GM12878 (cell line): ENCODE results near the gene DHRS1. TPM values are rescaled to one million over a fixed set of nuclear protein-coding genes. Genes with fewer than 3 reads are reported as not detected.

Source experiments
- ATAC-seq: fragments of 200-7000 bp; cut with Tn5 transposase; 3 replicates; pipeline ENCODE4 v1.9.1; 2020; ENCODE audit warnings: mild to moderate bottlenecking, moderate library complexity
- BruUV-seq: library from RNA; stranded (reverse); fragments of 400-500 nt; replicated peaks from 2 replicates; lab custom pipeline; 2021; lab: Mats Ljungman, UMichigan
- CTCF ChIA-PET: fragments of 300-600 bp; sonication (Branson Sonifier 250); formaldehyde crosslinking; extraction: SDS; loops from one replicate; lab custom pipeline; 2021; ENCODE audit warnings: inconsistent platforms; lab: Yijun Ruan, JAX
- POLR2A ChIA-PET: fragments of 350-600 bp; formaldehyde crosslinking; extraction: SDS; loops from one replicate; lab custom pipeline; 2021; ENCODE audit warnings: inconsistent platforms; lab: Charles Lee
- RAD21 ChIA-PET: fragments of 300-600 bp; sonication (Branson Sonifier 250); formaldehyde crosslinking; loops from one replicate; lab custom pipeline; 2023; ENCODE audit warnings: antibody characterized with exemption; ENCODE audit not compliant: unreplicated experiment; lab: Charles Lee
- SMC1A ChIA-PET: fragments of 300-600 bp; sonication (Branson Sonifier 250); formaldehyde crosslinking; loops from one replicate; lab custom pipeline; 2023; ENCODE audit not compliant: unreplicated experiment, uncharacterized antibody; lab: Charles Lee
- DNase-seq: peaks from one replicate; pipeline ENCODE4 v3.0.0-alpha.2; 2011; ENCODE audit warnings: low read depth, low spot score
- FAIRE-seq: peaks from 3 replicates; lab custom pipeline; 2011; peaks lifted over from hg19 to GRCh38; lab: Jason Lieb, UNC
- H2AFZ ChIP-seq: 2 replicates; pipeline ENCODE4 v1.6.0; 2011; ENCODE audit warnings: low read depth, low read length, control low read depth; ENCODE audit not compliant: control insufficient read depth
- H3K27ac ChIP-seq: 2 replicates; pipeline ENCODE4 v1.5.1; 2011; ENCODE audit warnings: control low read depth; ENCODE audit not compliant: control insufficient read depth, insufficient read depth
- H3K27me3 ChIP-seq, 2 experiments: replicated peaks in 1 of 2; 2 replicates each; pipeline versions ENCODE4 v1.6.0 to v1.6.1; 2011; ENCODE audit warnings: low read length in 1 of 2; ENCODE audit not compliant: control insufficient read depth in 2 of 2, insufficient read depth in 2 of 2
- H3K36me3 ChIP-seq, 2 experiments: 2 replicates each; pipeline ENCODE4 v1.5.1; 2011; ENCODE audit warnings: low read length in 1 of 2; ENCODE audit not compliant: control insufficient read depth in 2 of 2, insufficient read depth in 2 of 2
- H3K4me1 ChIP-seq: 2 replicates; pipeline ENCODE4 v1.6.1; 2011; ENCODE audit warnings: mild to moderate bottlenecking, low read length, moderate library complexity, mixed read lengths; ENCODE audit not compliant: control insufficient read depth, insufficient read depth
- H3K4me2 ChIP-seq: 2 replicates; pipeline ENCODE4 v1.6.0; 2011; ENCODE audit warnings: control low read depth; ENCODE audit not compliant: control insufficient read depth, insufficient read depth
- H3K4me3 ChIP-seq: fragments of 200-600 bp; sonication (generic); 2 replicates; pipeline ENCODE4 v1.5.1; 2016
- H3K79me2 ChIP-seq: 2 replicates; pipeline ENCODE4 v1.6.0; 2011; ENCODE audit warnings: low read length; ENCODE audit not compliant: control insufficient read depth, insufficient read depth
- H3K9ac ChIP-seq: 2 replicates; pipeline ENCODE4 v1.8.0; 2011; ENCODE audit warnings: low read length, control low read depth, mixed read lengths; ENCODE audit not compliant: control insufficient read depth, insufficient read depth
- H3K9me3 ChIP-seq: replicated peaks from 3 replicates; pipeline ENCODE4 v1.5.1; 2011; ENCODE audit warnings: mild to moderate bottlenecking, low read length; ENCODE audit not compliant: control insufficient read depth, insufficient read depth
- H4K20me1 ChIP-seq: 2 replicates; pipeline ENCODE4 v1.6.0; 2011; ENCODE audit not compliant: control insufficient read depth, insufficient read depth
- BCL3 ChIP-seq: IDR thresholded peaks from 2 replicates; pipeline ENCODE4 v1.6.1; 2011; ENCODE audit warnings: borderline replicate concordance, low read depth, mild to moderate bottlenecking, moderate library complexity, low read length; ENCODE audit not compliant: insufficient read depth, poor library complexity, severe bottlenecking
- CHD1 ChIP-seq: IDR thresholded peaks from 2 replicates; pipeline ENCODE4 v1.6.1; 2012; ENCODE audit warnings: low read depth, low read length, improper control_type of control experiment
- CREM ChIP-seq: IDR thresholded peaks from 2 replicates; pipeline ENCODE4 v1.6.1; 2014; ENCODE audit warnings: antibody characterized with exemption, low read depth
- HDAC6 ChIP-seq: fragments of 200-600 bp; sonication (generic); IDR thresholded peaks from one replicate; pipeline ENCODE4 v1.8.0; 2017; ENCODE audit warnings: antibody characterized with exemption; ENCODE audit not compliant: unreplicated experiment
- HSF1 ChIP-seq: fragments of 150-350 bp; IDR thresholded peaks from 2 replicates; pipeline ENCODE4 v1.6.1; 2014; ENCODE audit warnings: mild to moderate bottlenecking, low read depth, low read length
- IKZF2 ChIP-seq, 2 experiments: fragments of 450-650 bp; IDR thresholded peaks; 2 replicates each; pipeline ENCODE4 v1.6.1; 2017; ENCODE audit warnings: mild to moderate bottlenecking in 2 of 2, moderate library complexity in 2 of 2
- MTA3 ChIP-seq: IDR thresholded peaks from 2 replicates; pipeline ENCODE4 v1.6.1; 2012; ENCODE audit warnings: low read length, inconsistent platforms, borderline replicate concordance
- NKRF ChIP-seq: fragments of 450-650 bp; conservative IDR thresholded peaks from 2 replicates; pipeline ENCODE4 v1.6.1; 2017; ENCODE audit warnings: mild to moderate bottlenecking, moderate library complexity
- NRF1 ChIP-seq: conservative IDR thresholded peaks from 2 replicates; pipeline ENCODE4 v1.6.1; 2011; ENCODE audit warnings: mild to moderate bottlenecking, low read depth, low read length, improper control_type of control experiment
- PKNOX1 ChIP-seq: fragments of 450-650 bp; IDR thresholded peaks from 2 replicates; pipeline ENCODE4 v1.6.1; 2016; ENCODE audit warnings: mild to moderate bottlenecking
- POU2F2 ChIP-seq: IDR thresholded peaks from 3 replicates; pipeline ENCODE4 v1.6.1; 2011; ENCODE audit warnings: low read depth, mild to moderate bottlenecking, low read length, borderline replicate concordance
- RCOR1 ChIP-seq: conservative IDR thresholded peaks from 2 replicates; pipeline ENCODE4 v1.6.1; 2012; ENCODE audit warnings: low read depth, low read length, improper control_type of control experiment
- SREBF1 ChIP-seq: IDR thresholded peaks from 2 replicates; pipeline ENCODE4 v1.6.1; 2012; ENCODE audit warnings: mild to moderate bottlenecking, low read length
- YBX1 ChIP-seq: fragments of 450-650 bp; IDR thresholded peaks from 2 replicates; pipeline ENCODE4 v1.6.1; 2016; ENCODE audit warnings: antibody characterized with exemption
- ZBED1 ChIP-seq: IDR thresholded peaks from 2 replicates; pipeline ENCODE4 v1.6.1; 2016; ENCODE audit warnings: borderline replicate concordance
- WGBS: methylation state at CpG from one replicate; pipeline ENCODE4 v1.1.6; 2016; ENCODE audit warnings: low lambda C conversion rate; ENCODE audit not compliant: insufficient replicate concordance, insufficient coverage; ENCODE audit errors: missing lambda C conversion rate; 5-methylcytosine and 5-hydroxymethylcytosine counted together
- in situ Hi-C: fragments of 300-500 bp; cut with MboI; formaldehyde crosslinking; loops from 9 replicates; pipeline ENCODE4 v1.14.3; 2018; ENCODE audit warnings: mixed read lengths
- intact Hi-C: fragments of 100-400 bp; cut with micrococcal nuclease; formaldehyde crosslinking; loops from one replicate; pipeline ENCODE4 v1.14.2; 2022; ENCODE audit not compliant: unreplicated experiment
- polyA plus RNA-seq, 11 experiments: library from polyadenylated mRNA; depleted of rRNA in 4 of 11; unstranded in 6 of 11; stranded (reverse) in 5 of 11; fragments of >200 nt; fragmentation: Nextera tagmentation in 4 of 11; fragmentation: Illumina TruSeq in 1 of 11; extraction: Ambion mirVana in 4 of 11; extraction: Trizol in 1 of 11; gene quantifications; 1 replicate in 1 of 11; 2 replicates in 10 of 11; pipeline versions ENCODE4 v1.2.1 to v1.2.3, GENCODE V29; 2011 to 2016; ENCODE audit warnings: inconsistent platforms in 2 of 11, missing spikeins in 2 of 11, low read depth in 1 of 11
- total RNA-seq, 4 experiments: library from RNA; depleted of rRNA in 3 of 4; stranded (reverse); fragments of >200 nt in 3 of 4; fragmentation: Illumina TruSeq in 1 of 4; extraction: Trizol in 1 of 4; gene quantifications; 2 replicates each; pipeline versions ENCODE4 v1.2.1 to v1.2.3, GENCODE V29; 2013 to 2021
- TF ChIP-seq, protein P1 (sequence below): IDR thresholded peaks from 2 replicates; pipeline ENCODE4 v1.6.1; 2012; ENCODE audit warnings: low read depth, low read length, improper control_type of control experiment

DHRS1 gene
- total and polyA plus RNA-seq, 10 of the 15 experiments (the other 5 are each of a cell fraction or from before 2014, with no cell fraction given): 12.1 to 45.0 (median 25.7) TPM

DNA sequence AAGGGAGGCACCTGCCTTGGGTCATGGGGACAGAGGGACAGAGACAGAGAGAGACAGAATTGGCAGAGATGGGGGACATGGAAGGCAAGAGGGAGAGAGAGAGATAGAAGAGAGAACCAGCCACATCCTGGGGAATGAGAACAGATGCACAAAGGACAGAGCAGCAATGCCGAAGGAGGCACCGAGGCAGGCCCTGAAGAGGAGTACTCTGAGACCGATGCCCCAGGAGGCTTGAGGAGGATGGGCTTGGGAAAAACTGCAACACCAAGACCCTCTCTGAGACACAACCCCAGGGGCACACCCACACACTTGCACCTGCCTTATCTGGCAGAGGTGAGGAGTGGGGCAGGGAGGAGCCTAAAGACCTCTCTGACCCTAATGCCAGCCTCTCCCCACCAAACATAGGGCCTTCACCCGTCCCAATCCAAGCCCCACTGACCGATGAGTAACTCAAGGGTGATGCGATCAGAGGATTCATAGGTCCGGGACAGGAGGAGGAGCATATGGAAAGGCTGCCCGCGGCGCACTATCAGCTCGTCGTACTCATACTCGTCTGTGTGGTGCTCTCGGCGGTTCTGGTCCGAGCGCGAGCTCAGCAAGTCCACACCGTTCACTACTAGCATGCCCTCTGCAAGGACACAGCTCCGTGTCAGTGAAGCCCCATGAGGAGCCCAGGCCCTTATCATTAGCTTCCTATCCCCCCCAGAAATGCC is 38.2 kb downstream of the DHRS1 start (continued):
- no peak for TF ChIP-seq HSF1

DNA sequence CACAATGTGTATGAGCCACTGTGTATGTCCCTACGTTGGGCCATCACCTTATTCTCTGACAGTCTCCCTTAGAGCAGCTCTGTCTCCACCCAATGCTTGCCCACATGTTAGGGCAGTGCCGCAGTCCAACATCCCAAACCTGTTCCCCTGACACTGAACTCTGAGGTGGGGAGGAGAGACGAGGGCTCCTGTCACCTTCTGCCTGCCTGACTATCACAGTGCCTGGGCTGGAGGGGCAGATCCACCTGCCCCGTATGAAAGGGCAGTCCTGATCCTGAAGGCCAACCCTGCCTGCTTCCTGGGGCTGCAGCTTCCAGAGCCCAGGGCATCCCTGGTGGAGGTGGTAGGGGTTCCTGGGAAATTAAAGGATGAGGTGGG is 38.8 kb downstream of the DHRS1 start:
- Histone ChIP-seq H3K4me2 (no peak overlapping the region), H3K4me1 (no peaks in the 10 kb centered on the region), H3K79me2 (no peaks in the 10 kb centered on the region), H4K20me1 (no peaks in the 10 kb centered on the region), H3K9ac (no peak overlapping the region), H3K9me3 (no peaks in the 10 kb centered on the region), H3K36me3 (no peaks in the 10 kb centered on the region; a peak in 2 of 4 replicates), H2AFZ (no peak overlapping the region), H3K27me3 (no peaks in the 10 kb centered on the region), H3K27ac (no peak overlapping the region), H3K4me3 (no peak overlapping the region)
- ChIA-PET RAD21 (no interaction called here), SMC1A (interaction anchor here (0.9 kb wide), 1 partner anchor 13 kb away, joined by 3 read pairs; no protein-coding TSS in a partner anchor), POLR2A (no interaction called here), CTCF (interaction anchor here (0.9 to 1.3 kb wide), 2 partner anchors 18 to 47 kb away, joined by 3 to 4 read pairs; partner anchors contain the start of gene CIDEB)
- ATAC-seq: peak; percentile 13; the same call in 1 of the 3 replicates
- intact Hi-C loops (no loop called here), in situ Hi-C loops (no loop called here)
- no peak for FAIRE-seq
- BruUV-seq: no TSS peak
- DNase-seq: no peak
- WGBS: 78% methylated on average over 4 of the region's 4 CpGs
- TF ChIP-seq, protein P1, sequence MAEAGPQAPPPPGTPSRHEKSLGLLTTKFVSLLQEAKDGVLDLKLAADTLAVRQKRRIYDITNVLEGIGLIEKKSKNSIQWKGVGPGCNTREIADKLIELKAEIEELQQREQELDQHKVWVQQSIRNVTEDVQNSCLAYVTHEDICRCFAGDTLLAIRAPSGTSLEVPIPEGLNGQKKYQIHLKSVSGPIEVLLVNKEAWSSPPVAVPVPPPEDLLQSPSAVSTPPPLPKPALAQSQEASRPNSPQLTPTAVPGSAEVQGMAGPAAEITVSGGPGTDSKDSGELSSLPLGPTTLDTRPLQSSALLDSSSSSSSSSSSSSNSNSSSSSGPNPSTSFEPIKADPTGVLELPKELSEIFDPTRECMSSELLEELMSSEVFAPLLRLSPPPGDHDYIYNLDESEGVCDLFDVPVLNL: no peak
- no peak for TF ChIP-seq IKZF2 (IDR thresholded peaks at IDR 0.05)
- TF ChIP-seq MTA3: no peak
- no peak for TF ChIP-seq POU2F2
- TF ChIP-seq NKRF: no peak
- TF ChIP-seq RCOR1: no peak
- no peak for TF ChIP-seq BCL3
- TF ChIP-seq PKNOX1: no peak
- TF ChIP-seq CREM: no peak
- TF ChIP-seq SREBF1: no peak
- no peak for TF ChIP-seq CHD1
- TF ChIP-seq NRF1: no peak
- no peak for TF ChIP-seq HDAC6
- no peak for TF ChIP-seq ZBED1
- TF ChIP-seq YBX1: no peak
